Measurements from ENCODE around the gene IKZF3.

DNA sequence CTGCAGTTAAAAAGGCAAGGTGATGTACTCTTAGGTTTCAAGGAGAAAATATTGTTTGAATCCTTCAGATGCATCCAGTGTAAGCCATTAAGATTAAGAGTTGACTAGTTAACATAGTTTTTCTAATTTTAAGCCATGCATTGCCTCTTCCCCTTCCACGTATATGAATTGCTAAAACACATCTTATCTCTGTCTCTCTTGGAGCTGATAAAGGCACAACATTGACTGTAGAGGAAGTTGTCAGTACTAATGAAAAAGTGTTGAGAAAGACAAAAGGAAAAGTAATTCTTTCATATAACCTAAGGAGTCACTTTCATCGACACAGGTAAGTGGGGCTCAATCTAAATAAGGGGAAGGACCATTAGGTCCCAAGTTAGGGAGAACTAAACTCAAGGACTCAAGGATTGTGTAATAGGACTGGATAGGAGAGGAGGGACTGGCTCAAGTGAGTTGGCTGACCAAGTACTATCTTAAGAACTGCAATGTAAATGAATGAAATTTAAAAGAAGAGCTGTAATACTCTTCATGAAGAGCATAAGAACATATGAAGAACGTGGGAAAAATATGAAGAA, 70.7 kb downstream of the IKZF3 start:
- TF ChIP-seq, protein P1, sequence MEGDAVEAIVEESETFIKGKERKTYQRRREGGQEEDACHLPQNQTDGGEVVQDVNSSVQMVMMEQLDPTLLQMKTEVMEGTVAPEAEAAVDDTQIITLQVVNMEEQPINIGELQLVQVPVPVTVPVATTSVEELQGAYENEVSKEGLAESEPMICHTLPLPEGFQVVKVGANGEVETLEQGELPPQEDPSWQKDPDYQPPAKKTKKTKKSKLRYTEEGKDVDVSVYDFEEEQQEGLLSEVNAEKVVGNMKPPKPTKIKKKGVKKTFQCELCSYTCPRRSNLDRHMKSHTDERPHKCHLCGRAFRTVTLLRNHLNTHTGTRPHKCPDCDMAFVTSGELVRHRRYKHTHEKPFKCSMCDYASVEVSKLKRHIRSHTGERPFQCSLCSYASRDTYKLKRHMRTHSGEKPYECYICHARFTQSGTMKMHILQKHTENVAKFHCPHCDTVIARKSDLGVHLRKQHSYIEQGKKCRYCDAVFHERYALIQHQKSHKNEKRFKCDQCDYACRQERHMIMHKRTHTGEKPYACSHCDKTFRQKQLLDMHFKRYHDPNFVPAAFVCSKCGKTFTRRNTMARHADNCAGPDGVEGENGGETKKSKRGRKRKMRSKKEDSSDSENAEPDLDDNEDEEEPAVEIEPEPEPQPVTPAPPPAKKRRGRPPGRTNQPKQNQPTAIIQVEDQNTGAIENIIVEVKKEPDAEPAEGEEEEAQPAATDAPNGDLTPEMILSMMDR (conservative IDR thresholded peaks at IDR 0.05; ENCODE audit: low read length), result no peak
- TF ChIP-seq EZH2phosphoT487 (IDR thresholded peaks at IDR 0.05; ENCODE audit: borderline replicate concordance), result no peak

Measured in Loucy (cell line).